AG08395 (cell line): ENCODE data around the gene NUCB1.
A peak's percentile ranks its signal among the peaks of the same experiment; 100 is the strongest.

Experiments
- DNase-seq: peaks from one replicate; pipeline ENCODE4 v3.0.0; 2012; ENCODE audit warnings: mixed read lengths, low spot score

The NUCB1 gene

DNA sequence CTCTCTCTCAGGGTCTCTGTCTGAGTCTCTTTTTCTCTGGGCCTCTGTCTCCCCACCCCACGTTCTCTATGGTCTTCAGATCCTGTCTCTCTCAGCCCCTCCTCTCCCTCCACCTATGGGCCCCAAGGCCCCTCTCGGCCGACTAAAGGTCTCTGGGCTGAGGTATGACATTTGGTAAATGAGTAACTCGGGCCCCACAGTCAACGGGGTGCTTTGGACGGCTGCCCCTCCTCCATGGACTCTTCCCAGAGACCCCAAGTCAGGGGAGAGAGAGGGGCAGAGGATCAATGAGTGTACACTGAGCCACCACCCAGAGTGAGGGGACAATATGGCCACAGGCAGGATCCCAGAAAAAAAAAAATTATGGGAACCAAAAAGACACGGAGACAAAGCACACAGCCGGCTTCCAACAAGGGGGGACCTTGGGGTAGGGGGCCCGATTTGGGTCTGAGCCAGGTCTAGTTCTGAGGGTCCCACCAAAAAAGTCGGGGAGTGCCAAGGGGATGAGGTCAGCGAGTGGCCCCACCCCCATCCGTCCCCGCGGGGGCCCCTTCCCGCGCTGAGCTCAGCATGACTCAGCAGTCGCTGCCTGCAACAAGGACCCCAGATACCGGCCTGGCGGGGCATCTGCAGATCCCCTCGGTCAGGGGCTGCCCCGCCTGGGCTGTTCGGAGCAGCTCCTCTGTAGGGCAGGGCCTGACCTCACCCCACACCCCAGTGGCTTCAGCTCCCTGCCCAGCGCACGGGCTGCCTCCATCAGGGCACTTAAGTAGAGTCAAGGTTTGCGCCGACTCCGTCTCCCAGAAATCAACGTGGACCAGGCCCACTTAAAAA is 63.5 kb downstream of the NUCB1 start:
- DNase-seq, result peak; percentile 80

DNA sequence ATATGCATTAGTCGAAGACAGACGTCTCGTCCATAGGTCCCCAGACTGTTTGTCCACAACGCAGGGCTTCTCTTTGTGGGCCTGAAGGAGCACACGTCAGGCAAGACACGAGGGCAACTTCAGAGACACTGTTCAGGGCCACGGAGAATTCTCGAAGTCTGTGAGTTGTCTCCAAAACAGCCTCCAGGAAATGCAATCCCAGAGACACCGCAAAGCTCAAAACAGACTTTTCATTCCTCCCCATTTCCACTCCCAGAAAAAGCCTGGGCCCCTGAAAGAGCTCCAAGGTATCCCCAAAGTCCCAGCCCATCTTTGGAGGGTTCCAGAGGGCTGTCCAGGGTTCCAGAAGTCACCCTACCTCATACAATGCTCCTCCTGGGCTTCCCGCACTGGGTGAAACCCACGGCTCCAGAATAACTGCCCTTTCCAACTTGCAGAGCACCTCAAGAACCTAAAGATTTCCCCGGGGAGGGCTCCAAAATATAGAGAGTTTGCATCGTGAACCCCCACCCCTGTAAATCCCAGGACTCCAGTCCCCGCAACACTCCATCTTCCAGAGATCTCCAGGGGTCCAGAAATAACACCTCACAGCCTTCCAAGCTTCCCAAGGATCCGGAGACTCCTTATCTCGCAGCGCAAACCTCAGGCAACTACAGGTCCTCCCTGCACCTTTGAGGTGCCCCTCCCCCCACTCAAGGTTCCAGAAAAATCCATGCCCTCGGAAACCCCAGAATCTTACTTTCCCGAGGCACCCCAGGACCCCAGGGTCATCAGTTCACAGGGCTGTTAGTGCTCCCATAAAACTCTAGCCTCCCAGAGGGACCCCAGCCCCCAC is 64.3 kb downstream of the NUCB1 start:
- DNase-seq, result peak; percentile 44

DNA sequence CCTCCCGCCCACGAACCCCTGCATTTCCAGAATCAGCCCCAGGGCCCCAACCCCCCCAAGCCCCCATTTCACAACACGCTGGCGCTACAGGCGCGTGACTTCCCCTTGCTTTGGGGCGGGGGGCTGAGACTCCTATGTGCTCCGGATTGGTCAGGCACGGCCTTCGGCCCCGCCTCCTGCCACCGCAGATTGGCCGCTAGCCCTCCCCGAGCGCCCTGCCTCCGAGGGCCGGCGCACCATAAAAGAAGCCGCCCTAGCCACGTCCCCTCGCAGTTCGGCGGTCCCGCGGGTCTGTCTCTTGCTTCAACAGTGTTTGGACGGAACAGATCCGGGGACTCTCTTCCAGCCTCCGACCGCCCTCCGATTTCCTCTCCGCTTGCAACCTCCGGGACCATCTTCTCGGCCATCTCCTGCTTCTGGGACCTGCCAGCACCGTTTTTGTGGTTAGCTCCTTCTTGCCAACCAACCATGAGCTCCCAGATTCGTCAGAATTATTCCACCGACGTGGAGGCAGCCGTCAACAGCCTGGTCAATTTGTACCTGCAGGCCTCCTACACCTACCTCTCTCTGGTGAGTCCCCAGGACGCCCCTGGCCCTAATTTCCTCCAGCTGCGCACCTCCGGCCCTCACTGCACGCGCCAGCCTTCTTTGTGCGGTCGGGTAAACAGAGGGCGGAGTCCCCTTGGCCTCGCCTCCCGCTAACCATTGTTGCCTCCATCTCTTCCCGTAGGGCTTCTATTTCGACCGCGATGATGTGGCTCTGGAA is 65.1 kb downstream of the NUCB1 start, which contains the start of gene FTL:
TSS of gene FTL (plus strand) at position 270 of the 766 bp plus-strand sequence. CDS start at position 469, 199 bp downstream.
- peak; percentile 97 for DNase-seq

DNA sequence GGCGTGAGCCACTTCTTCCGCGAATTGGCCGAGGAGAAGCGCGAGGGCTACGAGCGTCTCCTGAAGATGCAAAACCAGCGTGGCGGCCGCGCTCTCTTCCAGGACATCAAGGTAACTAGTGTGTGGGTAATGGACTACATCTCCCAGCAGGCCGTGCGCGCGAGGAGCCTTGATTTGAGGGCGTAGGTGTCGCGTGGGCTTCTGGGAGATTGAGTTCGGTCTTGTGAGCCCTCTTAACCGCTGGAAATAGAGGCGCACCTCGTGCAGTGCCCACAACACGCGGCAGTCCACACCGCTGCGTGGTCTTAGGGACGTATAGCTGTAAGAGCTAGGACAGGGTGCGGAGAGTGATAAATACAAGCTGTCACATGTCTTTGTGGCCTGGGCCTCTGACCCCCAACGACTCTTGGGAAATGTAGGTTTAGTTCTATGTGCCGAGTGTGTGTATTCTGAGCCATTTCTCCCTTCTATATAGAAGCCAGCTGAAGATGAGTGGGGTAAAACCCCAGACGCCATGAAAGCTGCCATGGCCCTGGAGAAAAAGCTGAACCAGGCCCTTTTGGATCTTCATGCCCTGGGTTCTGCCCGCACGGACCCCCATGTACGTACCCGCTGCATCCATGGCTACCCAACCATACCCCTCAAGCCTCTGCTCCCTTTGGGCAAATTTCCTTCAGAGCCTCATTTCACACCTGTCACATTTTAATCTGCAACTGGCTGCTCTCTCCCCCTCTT is 65.9 kb downstream of the NUCB1 start:
- peak; percentile 48 for DNase-seq

DNA sequence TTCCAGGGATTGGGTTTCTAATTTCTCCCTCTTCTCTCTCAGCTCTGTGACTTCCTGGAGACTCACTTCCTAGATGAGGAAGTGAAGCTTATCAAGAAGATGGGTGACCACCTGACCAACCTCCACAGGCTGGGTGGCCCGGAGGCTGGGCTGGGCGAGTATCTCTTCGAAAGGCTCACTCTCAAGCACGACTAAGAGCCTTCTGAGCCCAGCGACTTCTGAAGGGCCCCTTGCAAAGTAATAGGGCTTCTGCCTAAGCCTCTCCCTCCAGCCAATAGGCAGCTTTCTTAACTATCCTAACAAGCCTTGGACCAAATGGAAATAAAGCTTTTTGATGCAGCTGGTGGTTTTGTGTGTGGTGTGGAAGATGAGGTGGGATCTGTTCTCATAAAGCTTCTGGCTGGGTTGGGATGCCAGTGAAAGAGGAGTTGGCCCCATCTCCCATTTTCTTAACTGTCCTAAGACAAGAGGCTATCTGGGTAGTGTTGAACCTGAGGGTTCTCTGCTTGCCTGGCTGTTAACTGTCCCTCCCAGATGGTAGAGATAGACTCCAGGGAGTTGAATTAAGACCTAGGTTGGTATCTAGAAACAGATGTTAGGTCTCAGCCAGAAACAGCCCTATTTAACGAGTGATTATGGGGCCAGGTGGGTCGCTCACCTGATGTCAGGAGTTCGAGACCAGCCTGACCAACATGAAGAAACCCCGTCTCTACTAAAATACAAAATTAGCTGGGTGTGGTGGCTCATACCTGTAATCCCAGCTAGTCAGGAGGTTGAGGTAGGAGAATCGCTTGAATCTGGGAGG is 66.6 kb downstream of the NUCB1 start:
- DNase-seq, result no peak

DNA sequence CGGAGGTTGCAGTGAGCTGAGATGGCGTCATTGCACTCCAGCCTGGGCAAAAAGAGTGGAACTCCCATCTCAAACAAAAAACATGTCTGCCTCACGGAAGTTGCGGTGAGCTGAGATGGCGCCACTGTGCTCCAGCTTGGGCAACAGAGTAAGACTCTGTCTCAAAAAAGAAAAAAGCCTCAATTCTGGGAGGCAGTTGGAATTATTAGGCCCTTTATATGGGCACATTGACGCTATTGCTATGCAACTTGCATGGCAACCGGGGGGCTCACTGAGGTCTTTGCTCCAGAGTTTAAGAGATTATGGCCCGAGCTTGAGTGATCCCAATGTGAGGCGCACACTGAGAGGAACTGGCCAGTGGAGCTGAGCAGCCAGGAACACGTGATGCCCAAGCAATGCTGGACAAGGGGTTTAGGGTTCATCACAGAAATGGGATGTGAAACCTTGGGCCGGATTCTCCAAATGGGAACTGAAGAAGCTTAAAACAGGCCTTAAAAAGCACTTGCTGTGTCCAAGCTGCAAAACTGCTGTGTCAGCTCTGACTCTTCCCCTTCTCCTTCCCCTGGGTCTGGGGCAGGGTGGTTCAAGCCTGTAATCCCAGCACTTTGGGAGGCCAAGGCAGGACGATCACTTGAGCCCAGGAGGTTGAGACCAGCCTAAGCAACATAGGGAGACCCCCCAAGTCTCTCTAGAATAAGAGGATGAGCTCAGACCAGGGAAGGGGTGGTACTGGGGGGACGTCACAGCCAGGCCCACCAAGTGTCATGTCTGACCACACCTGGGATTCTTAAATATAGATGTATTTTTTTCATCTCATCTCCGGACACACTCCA is 67.5 kb downstream of the NUCB1 start:
- DNase-seq, result no peak

DNA sequence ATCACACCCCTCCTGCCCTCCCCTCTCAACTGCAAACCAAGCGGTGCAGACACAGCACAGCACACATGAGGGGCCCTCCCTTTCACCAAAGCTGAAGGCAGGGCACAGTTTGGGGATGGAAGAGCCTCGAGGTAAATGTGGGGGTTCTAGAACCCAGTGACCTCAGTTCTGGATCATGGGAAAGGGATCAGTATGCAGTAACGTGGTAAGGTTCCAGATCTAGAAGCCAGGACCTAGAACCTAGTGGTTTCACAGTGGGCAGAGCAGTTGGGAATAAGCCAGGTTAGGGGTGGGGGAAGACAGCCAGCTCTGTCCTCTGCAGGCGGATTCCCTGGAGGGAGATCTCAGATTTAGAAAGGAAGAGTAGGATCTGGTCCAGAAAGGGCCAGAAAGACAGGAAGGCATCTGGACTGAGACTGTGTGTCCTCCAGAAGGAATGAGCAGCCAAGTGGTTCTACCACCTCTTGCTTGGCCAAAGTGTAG is 68.1 kb downstream of the NUCB1 start:
- no peak for DNase-seq

DNA sequence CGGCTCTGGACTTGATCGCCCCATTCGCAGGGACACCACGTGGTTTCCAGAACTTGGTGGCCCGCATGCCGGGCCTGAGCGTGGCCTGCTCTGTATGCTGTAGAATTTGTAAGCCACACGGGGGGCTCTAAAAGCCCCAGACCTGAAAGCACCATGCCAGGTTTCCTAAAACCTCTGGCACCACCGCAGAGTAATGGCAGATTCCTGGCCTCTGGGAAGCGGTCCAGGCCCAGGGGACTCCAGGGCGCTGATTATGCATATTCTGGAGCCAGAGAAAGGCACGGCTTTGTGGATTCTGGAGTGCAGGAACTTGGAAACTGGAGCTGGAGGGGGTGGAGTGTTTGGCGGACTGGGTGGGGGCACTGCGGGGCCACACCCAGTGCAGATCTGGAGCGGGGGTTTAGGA is 68.7 kb downstream of the NUCB1 start:
- DNase-seq, result no peak

DNA sequence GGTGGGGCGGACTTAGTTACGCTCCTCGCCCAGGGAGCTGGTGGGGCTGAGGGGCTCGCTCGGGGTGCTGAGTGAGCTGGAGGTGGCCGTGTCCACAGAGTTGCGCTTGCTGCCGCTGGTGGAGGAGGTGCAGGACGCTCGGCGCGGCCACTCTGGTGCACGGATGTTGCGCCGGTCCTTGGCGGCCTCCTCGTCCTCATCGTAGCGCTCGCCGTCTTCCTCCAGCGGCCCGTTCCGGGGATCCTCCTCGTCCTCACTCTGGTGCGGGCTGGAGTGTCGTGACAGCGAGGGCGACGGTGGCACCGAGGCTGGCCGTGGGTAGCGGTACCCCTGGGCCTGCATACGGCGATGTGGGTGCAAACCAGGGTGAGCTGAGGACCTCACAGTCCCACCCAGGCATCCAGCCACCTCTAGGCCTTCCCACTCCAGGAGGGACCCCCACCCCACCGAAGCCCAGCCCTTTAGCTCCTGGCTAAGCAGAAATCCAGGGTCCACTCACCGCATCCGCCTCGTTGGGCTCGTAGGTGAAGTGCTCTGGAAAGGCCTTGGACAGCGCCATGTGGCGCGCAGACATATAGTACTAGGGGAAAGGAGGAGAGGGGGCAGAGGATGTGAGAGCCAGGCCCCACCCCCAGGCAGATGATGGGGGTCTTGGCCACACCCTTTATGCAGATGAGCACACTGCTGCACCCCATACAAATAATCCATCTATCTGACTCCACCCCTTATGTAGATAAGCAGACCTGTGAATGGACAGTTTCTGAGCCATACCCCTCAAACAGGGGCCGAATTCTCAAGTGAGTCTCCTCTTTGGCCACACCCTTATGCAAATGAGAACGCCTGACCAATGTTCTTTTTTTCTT is 69.4 kb downstream of the NUCB1 start:
- no peak for DNase-seq

DNA sequence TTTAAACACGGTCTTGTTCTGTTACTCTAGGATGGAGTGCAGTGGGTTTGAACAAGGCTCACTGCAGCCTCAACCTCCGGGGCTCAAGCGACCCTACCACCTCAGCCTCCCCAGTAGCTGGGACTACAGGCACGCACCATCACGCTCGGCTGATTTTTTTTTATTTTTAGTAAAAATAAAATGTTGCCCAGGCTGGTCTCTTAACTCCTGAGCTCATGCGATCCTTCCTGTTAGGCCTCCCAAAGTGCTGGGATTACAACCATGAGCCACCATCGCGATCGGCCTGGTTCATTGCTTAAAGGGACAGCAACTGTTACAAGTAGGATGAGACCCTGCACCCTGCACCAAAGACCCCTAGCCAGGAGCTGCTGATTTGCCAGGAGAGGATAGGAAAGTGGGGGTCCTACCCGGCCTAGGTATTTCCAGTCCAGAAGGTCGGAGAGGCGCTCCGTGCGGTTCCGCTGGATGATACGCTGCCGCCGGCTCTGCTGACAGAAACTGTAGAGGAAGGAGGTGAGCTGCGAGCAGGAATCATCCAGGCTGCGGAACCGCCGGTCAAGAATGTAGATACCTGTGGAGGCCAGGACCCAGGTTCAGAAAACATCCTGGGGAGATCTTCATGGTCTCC is 70.1 kb downstream of the NUCB1 start:
- no peak for DNase-seq

DNA sequence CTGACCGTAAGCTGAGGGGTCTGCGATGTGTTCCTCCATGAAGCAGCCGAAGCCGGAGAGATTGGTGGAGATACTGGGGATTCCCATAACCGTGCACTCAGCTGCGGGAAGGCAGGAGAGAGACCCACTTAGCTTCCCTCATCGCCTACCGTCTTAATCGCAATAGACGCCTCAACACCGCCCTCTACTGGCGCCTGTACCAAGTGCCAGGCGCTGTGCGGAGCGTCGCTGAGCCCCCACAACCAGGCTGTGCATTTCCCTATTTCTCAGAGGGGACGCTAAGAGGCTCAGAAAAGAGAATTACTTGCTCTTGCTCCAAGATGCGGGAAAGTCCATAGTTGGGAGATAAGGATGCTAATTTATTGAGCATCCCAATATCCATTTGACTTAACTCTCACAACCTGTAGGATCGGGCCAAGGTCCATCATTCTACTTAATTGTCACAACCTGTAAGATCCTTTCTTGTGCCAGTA is 70.8 kb downstream of the NUCB1 start:
- DNase-seq, result peak; percentile 70
